NCI-H345 (cell line): ENCODE results near the gene WWOX.

Experiments used
- DNase-seq: peaks from one replicate; lab custom pipeline; 2025; lab: John Stamatoyannopoulos, UW

WWOX gene

DNA sequence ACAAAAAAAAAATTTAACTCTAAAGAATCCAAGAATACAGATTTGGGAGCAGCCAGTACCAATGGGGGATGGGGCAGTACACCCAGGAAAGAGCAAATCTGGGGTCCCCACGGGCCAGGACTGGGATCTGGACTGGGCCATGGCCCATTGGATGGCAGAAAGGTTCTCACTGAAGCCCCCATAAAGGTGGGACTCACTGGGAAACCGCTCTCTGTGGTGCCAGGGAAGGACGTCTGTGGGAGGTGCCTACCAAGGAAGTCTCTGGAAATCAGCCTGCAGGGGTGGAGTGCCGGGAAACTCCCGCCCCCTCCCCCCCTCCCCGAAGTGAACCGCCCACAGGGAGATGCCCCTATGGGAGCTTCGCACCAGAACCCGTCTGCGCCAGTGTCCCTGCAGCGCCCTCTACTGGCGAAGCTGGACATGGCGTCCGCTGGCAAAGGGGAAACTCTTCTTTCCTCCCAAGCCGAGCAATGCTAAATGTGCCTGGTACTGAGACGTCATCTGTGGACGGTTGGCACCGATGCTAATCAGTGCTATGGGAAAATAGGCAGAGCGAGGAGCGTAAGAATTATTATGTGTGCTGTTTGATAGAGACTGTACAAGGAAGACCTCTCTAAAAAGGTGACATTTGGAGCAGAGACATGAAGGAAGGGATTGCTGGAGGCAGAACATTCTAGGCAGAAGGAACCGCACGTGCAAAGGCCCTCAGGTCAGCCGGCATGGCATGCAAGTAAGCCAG is 671.1 kb downstream of the WWOX start:
- DNase-seq: peak; percentile 11

DNA sequence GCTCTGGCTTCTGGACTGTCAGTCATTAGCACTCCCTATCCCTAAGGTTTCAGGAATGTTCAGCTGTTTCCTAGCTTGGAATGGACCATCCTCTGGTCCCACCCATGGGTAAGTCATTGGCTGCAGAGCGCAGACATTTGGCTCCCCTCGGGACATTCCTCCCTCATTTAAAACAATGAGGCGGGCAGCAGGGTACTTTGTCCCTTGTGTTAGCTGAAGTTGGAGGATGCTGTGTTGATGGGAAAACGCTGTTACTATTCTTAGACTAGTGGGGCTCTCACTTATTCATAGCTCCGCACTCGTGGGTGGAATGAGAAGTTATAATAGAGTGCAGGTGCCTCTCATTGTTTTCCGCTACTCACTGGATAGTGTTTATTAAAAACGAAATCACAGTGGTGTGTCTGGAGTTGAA is 673.8 kb downstream of the WWOX start:
- DNase-seq: no peak

DNA sequence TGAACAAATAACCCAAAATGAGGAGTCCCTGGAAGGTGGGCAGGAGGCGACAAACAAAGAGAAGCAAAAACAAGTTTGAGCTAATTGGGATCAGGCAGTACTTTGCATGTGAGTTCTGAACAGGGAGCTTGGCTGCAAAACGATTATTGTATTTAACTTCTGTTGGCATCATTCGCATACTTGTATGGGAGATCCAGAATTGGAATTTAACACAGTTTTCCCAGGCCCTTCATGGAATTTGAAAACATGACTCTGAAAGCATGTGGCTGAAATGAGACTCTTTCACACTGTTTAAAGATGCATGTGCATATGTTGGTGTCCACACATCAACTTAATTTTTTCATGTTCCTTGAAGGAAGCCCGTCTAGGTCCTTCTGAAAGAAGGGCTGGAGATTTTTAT is 674.3 kb downstream of the WWOX start:
- no peak for DNase-seq

DNA sequence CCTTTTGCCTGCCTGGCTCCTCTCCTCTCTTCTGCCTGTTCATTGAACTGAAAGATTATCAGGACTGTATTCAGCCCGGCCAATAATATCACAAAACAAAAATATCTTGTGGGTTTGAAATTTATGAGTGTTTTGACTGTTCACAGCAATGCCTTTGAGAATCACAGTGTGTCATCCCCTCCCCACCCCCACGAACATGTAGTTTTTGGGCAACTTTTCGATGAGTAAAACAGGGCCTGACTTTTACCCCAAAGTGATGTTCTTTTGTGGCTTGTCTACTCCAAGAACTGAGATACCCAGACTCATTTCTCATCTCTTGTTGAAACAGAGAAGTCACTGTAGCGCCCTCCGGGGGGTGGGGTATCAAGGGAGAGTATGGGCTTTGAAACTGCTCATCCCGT is 675.7 kb downstream of the WWOX start:
- no peak for DNase-seq

DNA sequence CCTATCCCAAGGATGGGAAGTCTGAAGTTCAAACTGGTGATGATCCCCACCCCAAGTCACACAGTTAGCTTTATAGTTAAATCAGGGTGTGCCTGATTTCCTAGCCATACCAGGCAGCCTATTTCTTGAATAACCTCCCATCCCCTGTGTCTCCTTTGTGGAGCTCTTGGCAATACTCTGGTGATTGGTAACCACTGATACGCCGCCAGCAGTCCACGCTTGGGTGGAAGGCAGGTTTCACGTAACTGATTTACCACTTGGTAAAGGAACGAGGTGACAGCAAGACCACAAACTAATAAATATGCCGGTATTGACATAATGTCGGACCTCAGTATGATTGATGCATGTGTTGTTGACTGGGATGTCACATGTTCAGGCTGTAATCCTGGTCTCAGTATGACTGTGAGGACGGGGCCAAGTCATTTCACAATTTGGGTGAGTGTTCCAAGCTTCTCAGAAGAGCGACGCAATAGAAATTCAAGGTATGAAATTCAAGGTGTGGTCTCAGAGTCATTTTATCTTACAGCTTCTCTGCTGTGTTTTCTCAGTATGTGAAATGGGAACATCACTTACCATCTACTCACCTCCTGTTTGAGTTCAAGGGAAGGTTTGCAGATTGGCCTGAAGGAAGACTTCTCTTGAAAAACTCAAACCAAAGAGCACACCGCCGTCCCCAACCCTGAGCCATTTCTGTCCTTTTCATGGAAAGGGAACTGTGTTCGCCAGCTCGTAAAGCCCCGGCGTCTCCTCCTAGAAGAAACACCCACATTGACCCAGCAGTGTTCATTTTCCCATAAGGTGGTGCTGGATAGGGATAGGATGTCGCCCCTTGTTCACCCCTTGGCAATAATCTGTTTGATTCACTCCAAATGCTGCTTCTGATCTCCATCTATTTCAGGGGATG is 678.9 kb downstream of the WWOX start:
- DNase-seq: no peak

DNA sequence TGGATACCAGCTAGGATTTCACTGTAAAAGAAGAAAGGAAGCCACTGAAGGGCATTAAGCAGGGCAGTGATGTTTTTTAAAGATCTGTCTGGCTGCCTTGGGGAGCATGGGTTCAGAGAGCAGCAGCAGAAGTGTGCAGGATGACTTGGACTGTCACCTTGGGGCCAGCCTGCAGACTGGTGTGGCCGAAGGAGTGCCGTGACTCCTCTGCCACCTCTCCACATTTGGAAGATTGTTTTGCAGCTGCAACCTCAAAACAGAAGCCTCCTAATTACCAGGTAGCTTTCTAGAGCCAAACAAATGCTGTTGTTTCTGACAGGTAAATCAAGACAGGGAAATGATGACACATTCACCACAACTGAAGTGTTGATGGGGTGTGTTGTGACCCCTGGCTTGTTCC is 681.4 kb downstream of the WWOX start:
- DNase-seq: no peak

DNA sequence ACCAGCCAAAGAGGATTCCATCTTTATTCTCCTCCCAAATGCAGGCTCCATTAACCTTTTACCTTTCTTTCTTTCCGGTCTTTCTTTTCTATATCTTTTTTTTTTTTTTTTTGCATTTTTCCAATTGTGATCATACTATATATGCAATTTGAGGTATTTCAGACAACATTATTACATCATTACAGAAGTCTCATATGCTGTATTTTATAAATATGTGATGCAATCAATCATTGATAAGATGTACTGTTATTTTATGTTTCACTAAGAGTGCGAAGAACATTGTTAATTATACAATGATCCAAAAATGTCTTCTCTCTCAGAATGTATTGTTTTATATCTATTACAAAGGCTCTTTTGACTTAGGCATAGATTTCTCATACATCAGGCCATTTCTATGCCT is 683.1 kb downstream of the WWOX start:
- DNase-seq: no peak

DNA sequence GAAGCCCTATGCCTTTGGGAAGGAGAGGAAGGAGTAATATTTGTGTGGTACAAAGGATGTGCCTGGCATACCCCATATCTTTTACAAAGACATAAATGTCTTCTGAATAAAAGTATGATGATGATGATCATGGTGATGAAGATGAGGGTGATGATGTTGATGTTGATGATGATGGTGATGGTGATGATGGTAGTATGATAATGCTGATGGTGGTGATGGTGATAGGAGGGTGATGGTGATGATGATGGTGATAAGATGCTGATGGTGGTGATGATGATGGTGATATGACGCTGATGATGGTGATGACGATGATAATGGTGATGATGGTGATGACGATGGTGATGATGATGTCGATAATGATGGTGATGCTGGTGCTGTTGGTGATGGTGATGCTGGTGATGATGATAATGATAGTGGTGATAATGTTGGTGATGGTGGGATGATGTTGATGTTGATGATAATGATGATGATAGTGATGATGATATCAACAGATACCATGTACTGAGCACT is 684.2 kb downstream of the WWOX start:
- DNase-seq: no peak

DNA sequence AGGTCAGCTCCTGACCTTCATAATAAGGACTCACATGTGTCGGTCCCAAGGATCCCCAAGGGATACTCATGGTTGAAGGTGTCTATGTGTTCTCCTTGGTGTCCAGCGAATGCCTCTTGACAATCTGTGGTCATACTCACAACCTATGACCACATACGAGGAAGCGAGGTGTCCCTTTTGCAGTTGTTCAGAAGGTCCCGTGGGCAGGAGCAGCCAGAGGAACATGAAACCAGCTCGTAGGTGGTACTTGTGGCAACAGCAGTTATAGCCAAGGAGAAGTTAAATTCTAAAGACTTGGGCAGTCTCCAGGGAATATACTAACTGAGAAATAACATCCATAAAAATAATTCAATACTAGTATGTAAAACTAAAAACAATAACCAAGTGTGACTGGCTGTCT is 685.3 kb downstream of the WWOX start:
- DNase-seq: no peak

DNA sequence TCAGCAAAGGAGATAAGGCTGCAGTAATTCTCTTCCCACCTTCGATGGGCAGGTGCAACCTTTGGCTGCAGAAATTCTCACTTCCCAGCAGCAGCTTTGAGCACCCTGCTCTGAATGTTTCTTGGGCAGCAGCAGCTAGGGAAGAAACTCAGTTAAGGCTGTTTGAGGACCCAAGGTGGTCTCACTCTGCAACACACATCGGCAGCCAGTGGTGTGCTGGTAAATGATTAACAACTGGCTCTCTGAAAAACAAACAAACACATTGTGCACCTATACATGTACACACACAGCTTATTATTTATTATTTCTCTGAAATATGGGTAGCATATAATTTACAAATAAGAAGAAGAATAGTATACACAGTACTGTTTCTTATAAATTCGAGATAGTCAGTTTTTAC is 685.8 kb downstream of the WWOX start:
- DNase-seq: no peak

DNA sequence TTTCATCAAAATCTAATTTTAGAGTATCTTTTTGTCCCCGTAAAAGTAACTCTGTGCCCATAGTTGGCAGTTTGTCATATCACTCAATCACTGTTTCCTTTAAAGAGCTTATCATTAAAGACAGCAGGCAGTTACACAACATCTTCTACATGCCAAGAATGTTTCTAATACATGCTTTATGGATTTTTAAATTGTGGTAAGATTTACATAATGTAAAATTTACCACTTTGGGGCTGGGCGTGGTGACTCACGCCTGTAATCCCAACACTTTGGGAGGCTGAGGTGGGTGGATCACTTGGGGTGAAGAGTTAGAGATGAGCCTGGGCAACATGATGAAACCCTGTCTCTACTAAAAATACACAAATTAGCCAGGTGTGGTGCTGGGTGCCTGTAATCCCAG is 687.2 kb downstream of the WWOX start:
- no peak for DNase-seq

DNA sequence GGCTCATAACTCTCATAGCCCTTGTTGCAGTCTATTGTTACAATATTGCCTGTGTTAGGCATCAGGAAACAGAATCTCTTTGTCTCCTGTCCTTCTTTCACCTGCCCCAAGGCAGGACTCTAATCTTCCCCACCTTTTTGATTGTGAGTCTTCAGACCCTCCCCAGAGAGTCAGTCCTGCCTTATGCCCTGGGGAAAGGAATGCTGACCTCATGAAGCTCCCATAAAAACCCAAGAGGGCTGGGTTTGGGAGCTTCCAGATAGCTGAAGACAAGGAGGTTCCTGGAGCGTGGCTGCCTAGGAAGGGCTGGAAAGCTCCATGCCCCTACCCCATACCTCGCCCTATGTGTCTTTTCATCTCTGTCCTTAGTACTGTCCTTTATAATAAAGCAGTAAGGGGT is 688.8 kb downstream of the WWOX start:
- no peak for DNase-seq

DNA sequence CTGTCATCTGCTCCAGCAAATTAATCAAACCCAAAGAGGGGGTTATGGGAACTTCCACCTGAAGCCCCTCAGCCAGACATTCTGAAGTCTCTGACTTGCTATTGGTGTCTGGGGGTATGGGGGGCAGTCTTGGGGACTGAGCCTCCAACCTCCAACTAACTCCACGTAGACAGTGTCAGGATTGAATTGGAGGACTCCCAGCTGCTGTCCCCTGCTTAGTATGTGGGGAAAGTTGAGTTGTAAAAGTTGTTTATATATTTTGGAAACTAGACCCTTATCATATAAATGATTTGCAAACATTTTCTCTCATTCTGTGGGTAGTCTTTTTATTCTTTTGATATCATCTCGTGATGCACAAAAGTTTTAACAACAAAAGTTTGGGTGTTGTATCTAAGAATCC is 689.2 kb downstream of the WWOX start:
- DNase-seq: no peak

DNA sequence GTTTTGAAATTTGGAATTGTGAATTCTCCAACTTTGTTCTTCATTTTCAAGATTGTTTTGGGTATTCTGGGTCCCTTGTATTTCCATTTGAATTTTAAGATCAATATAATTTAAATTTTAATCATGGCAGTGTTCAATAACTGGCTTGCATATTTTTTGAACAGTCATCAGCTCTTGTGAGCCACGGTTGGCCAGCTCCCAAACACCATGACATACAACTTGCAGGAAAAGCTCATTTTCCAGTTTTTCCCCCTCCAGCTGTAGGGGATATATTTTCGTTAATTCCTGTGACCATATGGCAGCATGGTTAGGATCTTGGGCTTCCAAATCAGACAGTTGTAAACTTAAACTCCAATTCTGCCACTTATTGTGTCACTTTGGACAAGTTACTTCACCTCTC is 690.1 kb downstream of the WWOX start:
- no peak for DNase-seq

DNA sequence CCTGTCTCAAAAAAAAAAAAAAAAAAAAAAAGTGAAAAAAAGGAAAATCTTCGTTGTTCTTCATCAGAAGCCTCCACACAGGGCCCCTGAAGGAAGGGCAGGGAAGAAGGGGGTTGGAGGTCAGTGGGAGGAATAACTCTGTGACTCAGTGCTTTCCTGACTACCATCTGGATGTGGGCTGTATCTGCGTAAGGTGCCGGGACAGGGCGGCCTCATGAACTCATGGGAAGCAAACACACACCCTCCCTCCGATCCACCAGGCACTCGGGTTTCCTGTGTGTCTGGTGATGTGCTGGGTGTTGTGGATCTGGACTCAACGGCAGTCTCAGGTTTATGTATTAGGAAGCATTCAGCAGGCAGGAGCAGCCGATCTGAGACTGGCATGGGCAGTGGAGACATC is 691.6 kb downstream of the WWOX start:
- no peak for DNase-seq

DNA sequence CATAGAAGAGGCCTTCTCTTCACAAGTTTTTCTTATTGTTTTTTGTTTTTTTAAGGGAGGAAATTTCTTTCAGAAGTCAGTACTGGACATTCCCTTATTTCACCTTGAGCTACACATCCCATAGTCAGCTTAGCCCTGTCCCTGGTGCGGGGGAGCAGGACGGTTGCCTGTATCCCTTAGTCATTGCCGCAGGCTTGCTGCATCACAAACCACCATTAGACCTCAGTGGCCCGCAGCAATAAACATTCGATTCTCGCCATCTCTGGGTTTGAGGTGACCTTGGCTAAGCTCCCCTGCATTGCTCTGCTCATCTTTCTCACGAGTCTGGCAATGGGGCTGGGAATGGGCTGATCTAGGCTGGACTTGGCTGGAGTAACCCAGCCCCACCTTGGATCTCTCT is 692.5 kb downstream of the WWOX start:
- no peak for DNase-seq

DNA sequence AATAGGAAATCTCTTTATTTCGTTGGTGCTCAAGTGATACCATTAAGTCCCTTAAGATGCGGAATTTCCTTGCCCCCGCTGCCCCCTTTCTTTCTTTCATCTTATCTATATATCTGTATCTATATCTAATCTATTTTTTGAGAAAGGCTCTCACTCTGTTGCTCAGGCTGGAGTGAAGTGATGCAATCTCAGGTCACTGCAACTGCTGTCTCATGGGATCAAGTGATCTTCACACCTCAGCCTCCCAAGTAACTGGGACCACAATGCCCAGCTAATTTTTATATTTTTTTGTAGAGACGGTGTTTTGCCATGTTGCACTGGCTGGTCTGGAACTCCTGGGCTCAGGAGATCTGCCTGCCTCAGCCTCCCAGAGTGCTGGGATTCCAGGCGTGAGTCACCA is 693.5 kb downstream of the WWOX start:
- no peak for DNase-seq

DNA sequence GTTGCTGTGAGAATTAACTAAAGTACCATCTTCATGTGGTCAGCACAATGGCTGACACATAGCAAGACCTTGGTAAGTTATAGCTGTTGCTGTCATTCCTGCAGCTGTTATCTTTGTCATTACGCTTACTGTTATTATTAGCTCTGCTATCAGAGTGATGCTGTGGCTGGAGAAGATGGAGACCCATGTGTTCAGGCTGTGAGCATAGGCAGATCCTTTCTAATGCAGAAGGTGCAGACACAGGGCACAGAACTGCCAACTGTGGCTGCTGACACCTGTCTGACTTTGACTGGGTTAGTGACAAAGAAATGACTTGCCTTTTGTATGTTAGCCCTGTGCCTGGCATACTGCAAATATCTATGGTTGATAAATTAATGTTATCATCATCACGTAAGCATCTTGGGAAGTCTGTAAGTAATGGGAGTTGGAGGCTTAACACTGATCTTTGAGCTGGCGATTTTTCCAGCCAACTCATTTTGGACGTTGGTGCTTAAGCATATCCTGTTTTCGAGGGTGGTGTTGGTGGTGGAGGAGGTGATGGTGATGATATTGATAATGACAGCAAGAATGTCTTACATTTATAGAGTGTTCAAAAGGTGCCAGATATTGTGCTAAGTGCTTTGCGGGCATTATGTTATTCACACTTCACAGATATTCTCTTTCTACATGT is 695.3 kb downstream of the WWOX start:
- DNase-seq: no peak

DNA sequence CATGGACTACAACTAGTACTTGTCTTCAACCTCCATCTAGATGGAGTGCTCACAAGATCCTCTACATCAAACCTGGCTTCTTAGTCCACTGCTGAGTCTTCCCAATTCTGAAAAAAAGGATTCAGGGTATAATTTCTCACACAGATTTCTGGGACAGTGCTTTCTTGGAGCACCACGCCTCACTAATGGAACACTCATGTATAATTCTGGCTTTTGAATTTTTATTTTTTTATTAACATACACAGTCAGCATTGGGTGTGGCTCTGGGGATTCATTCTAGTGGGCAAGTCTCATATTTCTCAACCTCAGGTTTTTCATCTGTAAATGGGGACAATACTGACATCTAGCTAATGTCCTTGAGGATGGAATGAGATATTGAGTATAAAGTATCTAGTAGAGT is 696.0 kb downstream of the WWOX start:
- no peak for DNase-seq

DNA sequence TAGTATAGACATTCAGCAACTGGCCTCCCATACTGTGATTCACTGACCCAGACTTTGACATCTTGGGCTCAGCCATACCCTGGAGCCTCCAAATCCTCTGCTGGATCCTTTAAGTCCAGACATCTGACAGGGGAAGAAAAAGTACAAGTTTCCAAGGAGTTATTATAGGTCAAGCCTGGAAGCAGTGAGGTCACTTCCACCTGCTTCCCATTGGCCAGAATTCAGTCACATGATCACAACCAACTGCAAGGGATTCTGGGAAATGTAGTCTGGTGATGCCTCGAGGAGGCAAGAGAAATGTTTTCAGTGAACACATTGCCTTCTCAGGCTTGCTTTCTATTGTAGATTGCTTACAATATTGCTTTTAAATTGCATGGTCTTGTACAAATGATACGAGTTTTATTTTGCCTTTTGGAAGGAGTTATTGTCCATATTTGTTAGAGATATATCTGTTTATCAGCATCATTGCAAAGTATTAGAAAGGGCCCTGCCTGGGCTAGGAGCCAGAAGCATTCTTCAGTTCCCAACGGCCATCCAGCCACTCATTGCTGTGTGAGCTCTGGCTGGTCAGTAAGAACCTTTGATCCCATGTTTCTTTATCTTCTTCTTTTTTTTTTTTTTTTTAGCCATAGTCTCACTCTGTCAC is 696.9 kb downstream of the WWOX start:
- no peak for DNase-seq

DNA sequence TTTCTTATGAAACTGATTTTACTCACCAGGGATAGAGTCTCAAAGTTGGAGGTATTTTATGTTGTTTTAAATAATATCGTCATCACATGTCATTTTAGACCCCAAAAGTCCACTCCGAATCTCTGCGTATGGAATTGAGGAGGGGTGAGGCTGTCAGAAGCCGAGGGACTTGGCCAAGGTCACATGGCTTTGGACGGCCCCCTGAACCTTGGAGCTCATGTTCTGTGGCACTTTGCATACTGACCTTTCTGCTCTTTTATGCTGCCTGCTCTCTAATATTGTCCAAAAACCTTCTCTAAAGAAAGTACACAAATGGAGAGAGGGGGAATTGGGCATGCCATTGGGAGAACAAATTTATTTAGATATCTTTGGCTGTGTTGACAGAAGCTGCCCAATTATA is 700.0 kb downstream of the WWOX start:
- no peak for DNase-seq

DNA sequence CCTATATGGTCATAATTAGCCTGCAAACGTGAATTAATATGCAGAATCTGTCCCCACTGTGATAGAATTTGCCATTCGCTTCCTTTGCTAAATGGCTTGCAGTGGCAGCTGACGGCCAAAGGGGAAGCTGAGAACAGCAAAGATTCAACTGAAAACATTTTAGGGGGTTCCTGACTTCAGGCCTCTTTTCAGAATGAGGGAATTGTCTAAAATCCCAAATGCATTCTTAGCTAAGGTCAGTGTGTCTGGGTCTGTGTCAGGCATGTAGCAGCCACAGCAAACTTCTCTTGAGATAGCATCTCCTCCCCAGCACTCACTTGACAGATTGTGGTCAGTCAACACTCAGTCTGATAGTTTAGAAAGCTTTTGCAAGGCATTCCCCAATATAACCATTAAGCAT is 701.1 kb downstream of the WWOX start:
- no peak for DNase-seq
